Hematopoietic multipotent progenitor cell (in vitro differentiated cells): ENCODE results near the gene EPS15. TPM values are rescaled to one million over a fixed set of nuclear protein-coding genes. Genes with fewer than 3 reads are reported as not detected.
"Not testable (repeated sequence)": the region's sequence is repeated elsewhere in the genome, so short reads cannot be mapped to it uniquely, and the experiment has no call there.

Experiments used
- DNase-seq, 3 donors: peaks; one replicate each; pipeline ENCODE4 v3.0.0-alpha.2; 2011 to 2015; ENCODE audit warnings: low read depth in 2 of 3, low spot score in 2 of 3
- total RNA-seq: library from RNA; depleted of rRNA; stranded (reverse); fragments of >200 nt; gene quantifications from one replicate; pipeline ENCODE4 v1.2.3, GENCODE V29; 2012

The EPS15 gene
- total RNA-seq, 1 donor = 43.1 TPM

DNA sequence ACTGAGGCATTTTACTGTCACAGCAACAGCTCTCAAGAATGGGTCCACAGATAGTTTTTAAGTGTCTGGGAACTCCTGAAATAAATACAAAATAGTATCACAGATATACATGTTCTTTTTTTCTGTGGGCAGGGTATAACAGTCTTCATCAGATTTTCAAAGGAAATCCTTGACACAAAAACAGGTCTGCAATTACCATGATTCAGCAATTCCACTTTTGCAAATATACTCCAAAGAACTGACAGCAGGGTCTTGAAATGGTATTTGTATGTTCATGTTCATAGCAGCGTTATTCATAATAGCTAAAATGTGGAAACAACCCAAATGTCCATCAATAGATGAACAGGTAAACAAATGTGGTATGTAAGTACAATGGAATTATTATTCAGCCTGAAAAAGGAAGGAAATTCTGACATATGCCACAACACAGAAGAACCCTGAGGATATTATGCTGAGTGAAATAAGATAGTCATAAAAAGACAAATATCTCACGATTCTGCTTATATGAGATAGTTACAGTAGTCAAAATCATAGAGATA, 85.0 kb downstream of the EPS15 start:
- peak in 2 of 3 donors; percentile 12 to 48 for DNase-seq

DNA sequence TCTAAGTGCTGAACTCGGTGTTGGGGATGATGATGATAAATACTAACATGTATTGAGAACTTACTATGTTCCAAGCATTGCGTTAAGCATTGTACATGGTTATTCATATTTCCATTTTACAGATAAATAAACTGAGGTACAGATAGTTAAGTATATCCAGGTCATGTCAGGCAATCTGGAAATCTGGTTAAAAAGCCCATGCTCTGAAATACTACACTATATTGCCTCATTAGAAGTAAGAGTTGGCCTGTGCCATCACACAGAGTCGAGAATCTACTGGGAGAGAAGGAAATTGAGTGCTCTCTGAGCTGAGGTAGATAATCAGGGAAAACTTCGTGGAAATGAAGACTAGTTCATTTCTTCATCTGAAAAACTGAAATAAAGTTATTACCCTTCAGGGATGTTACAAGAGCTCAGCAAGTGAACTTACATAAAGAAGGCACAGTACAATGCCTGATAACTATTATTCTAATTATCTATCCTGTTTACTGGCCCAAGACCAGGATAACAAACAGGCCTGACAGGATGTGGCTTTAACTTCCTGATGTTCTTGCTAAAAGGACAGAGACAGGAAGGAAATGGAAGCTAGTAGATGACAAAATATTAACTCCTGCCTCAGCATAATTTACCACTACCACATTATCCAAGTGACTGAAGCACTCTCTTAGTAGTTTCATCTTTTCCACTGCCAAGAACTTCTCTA, 85.6 kb downstream of the EPS15 start:
- DNase-seq = peak in 2 of 3 donors; percentile 14 to 19

DNA sequence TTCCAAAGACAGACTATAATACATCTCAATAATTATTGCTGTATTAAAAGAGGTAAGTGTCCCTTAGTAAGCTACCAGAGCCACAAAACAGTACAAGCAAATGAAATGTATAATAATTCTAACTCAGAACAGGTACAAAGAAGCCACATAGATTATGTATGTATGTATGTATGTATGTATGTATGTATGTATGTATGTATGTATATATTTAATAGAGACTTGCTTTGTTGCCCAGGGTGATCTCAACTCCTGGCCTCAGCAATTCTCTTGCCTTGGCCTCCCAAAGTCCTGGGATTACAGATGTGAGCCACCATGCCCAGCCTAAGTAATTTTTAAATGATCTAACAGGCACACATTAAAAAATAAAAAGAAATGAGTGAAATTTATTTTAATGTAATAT, 86.9 kb downstream of the EPS15 start:
- no peak for DNase-seq

DNA sequence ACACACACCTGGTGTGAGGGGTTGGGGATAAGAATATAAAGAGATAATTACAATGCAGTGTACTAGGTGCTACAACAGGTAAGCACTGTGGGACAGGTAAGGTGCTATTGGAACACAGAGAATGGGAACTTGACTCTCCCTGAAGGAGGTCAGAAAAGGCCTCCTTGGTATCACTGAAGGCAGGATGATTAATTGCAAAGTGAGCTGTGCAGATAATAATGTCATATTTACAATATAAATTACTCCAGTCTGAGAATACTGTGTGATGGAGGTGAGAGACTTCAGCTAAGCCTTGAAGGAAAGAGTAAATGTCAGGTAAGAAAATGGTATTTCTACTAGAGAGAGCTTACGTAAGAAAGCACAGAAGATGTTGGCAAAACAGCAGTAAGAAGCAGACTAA, 91.6 kb downstream of the EPS15 start:
- DNase-seq = no peak

DNA sequence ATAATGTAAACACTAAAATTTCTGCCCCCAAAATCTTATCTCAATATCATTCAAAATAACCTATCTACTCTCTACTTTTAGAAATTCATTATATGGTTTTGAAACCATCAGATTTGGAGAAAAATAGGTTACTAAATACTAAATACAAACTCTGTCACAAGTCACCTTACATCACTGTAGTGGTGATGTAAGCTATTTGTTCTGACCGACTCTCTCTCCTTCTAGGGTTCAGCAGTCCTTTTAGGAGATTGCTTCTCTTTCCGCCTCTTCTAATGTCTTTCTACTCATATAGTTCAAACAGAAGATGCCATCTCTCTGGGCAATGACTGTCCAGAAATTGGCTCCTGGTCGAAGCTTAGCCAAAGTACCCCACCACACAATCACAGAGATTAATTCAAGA, 93.1 kb downstream of the EPS15 start:
- no peak for DNase-seq

DNA sequence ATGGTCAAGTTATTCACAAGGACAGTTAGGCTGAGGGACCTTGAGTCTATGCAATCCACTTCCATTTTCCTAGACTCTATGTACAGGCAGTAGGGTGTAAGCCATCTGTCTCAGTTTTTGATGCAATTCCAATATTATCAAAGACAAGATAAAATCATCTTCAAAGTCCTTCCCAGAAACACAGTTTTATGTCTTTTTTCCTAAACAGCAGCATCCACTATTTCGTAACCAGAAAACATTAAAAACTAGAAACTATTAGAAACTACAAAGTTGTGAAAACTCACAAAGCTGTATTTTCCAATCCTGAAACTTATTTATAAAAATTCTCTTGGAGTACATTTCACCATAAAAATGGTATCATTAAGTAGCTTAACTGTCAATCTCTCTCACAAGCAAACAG, 93.8 kb downstream of the EPS15 start:
- no peak for DNase-seq

DNA sequence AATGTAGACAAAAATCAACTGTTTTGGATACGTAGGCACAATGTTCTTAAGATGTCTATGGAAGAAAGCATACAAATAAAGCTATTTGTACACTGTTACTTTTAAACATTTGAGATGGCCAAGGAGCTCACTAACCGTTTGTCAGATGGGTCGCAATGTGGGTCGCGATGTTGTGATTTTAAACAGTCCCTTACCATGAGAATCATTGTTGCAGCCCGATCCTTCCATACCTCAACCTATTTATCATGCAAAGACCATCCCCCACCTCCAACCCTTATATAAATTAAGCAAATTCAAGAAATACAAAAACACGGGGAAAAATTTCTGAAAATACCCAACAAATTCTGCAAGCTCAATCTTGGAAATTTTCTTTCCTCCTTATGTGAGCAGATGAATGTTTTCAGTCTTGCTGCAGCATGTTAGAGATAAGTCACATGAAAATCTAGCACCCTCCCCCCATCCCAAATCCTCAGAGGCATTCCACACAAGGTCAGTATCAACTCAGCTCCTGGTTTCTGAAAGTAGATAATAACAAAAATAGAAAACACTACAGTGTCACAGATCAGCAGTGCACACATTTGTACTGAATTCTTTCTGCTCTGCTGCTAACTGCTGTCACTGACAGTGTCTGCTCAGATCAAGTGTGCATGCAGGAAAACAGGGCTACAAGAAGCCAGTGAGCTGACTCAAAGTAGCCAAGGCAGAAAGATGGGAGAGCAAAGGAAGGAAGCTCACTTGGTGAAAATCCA, 95.8 kb downstream of the EPS15 start:
- no peak for DNase-seq

DNA sequence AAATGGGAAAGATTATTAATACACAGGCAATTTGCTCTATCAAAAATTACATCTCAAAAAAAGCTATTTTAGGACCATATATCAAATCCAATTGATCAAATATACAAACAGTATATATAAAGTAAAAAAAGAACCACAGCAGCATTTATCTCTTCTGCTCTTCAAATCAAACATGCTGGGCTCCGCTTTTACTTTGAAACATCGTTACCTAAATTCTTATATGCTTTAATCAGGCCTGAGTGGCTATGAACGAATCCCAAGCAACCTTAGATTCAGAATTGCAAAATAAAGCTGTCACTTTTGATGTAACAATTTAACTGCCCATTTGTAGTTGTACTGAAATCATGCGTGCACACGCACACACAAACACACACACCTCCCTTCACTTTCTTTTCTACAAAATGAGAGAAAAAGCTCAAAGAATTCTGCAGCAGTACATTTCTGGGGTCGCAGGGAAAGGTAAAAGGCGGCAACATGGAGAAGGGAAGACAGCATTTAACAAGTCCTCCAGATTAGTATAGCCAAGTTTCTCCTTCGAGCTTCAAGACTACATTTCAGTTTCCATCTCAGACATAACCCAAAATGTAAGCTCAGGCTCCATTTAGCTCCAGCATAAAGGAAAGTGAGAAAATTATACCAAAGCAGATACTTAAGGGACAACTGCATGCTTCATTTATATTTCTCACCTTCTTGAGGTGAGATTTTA, 96.5 kb downstream of the EPS15 start:
- DNase-seq = no peak

DNA sequence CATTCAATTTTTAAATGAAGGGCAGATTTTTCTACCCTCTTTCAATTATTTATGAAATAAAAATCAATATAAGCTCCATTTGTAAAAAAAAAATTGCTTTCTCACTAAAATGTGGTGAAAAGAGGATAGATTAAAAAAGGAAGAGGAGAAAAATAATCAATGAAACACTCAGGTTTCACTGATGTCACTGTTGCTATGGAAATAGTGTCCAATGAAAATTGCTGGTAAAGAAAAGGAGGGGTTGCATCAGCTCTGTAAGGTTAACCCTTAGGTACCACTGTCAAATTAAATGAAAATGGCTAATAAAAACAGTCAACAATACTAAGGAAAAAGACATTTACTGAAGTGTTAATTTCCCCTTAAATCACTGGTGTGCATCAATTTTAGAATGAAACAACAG, 97.1 kb downstream of the EPS15 start:
- peak in 1 of 3 donors; percentile 58 for DNase-seq

DNA sequence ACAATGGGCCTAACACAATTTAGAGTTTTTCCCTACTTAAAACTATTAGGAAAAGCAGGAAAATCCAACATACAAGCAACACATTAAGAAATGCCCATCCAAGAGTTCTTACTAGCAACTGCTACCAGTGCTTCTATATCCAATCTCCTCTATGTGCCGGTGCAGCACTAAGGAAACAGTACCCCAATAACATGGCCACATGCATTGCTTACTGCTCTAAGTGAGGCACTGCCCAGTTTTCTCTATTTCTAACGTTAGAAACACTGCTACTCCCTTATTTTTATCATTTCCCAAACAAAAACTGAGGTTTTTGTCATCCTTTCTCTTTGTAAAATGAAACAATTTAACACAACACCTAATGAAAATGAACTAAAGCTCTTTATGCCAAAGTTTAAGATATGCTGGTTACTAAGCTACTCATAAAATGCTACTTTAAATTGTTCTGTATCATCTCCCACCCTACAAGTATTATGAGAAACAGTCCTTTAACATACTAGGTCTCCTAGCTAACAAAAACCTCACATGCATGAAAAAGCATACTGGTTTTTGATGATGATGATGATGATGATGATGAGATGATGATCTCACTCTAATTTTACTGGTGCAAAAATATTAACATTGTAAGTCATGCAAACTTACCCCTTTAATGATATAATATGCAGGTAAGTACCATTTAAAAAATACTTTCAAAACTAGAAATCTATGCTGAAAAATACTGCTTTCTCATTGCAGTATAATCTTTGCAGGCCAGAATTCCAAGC, 98.0 kb downstream of the EPS15 start:
- DNase-seq = no peak

DNA sequence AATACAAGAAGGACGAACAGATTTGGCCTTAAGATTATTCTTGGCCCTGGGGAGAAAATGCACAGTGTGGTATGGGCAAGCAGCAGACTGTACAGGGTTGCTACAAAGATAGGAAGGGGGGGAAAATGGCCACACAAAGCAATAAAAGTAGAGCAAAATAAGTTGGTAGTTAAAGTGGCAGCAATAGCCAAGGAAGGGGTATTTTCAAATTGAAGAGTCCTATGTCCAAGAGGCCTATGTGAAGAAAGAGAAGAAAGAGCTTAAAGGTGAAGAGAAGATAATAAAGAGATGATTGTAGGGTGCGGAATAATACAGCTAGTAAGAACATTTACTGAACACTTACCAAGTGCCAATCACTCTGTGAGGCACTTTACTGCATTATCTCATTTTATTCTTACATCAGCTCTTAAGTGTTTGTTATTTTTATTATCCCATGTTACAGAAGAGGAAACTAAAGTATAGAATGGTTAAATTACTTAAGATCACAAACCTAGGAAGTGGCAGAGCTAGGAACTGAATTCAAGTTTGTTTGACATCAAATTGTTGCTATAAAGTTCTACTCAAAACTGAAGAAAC, 100.6 kb downstream of the EPS15 start:
- no peak for DNase-seq

DNA sequence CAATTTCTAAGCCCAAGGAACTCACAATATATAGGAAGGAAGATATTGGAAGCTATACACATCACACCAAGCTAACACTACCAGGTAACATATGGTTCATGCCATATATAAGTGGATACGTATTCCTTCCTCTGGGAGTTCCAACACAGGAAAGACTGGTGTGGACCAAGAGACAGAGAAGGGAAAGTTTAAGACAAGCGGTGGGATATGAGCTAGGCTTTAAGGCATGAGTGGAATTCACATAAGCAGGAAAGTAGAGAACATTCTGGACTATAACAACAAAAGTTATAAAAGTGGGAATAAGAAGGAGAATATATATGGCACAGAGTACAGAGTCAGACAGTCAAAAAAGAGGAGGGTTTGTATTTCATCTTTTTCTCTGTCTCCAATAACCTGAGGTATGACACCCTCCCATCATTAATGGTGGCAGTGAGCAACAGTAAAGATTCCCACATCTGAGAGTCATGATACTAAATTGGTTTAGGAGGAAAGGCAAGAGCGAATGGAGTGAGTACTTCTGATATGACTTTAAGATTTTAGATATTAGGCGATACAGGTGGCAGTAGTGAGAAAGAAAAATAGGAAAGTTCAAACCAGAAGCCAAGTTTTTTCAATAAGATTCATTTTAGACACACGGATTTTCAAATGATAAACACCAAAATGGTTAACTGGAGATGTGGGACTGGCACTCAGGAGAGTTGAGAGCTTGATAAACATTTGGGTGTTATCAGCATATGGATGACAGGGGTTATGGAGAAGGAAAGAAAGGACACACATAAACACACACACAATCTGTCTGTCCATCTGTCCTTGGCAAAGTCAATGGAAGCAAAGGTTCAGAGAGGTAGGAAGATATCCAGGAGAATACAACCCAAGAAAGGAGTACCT, 101.3 kb downstream of the EPS15 start:
- no peak for DNase-seq

DNA sequence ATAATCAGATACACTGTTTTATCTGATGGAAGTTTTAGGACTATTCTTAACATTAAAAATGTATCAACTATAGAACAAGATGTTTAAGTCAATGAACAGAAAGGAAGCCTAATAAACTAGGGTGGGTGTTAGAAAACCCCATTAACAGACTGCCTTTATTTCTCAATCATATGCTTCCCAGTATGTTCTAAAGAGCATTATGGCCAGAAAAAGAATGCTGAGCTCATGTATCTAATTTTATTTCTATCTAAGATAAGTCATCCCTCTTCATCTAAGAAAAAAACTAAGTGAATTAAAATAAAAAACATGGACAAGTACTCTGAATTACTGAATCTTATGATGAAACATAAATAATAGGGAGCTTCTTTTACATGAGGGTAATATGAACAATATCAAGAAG, 102.2 kb downstream of the EPS15 start:
- DNase-seq = no peak

DNA sequence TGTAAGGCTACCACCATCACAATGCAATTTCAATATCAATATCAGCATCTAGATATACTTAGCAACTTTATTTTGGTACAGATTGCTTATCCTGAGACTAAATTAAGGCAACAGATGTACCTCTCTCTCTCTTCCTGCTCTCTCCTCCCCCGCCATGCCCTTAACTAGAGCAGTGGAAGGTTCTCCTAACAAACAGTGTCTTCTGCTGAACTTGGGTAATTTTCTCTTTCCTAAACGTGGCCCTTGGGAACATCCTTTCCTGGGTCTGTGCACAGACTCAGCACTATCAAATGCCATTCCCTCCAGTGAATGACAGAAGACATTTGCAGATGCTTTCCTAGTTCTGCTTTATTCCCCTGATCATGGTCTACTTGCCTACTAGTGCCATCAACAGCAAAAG, 103.1 kb downstream of the EPS15 start:
- DNase-seq = no peak

DNA sequence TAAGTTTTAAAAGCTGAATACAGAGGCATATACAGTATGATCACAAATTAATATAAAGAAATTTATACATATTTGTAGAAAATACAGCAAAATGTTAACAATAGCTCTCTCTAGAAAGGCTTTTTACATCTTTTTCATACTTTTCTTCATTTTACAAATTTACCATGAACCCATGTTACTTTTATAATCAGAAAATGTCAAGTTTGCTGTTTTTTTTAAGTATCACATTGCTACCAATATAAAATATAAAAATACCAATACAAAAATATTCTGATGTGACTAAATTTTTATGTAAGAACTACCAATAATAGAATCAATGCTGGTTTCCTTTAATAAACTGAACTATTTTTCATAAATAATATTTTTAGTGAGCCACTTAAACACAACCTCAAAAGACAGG, 104.3 kb downstream of the EPS15 start:
- no peak for DNase-seq

DNA sequence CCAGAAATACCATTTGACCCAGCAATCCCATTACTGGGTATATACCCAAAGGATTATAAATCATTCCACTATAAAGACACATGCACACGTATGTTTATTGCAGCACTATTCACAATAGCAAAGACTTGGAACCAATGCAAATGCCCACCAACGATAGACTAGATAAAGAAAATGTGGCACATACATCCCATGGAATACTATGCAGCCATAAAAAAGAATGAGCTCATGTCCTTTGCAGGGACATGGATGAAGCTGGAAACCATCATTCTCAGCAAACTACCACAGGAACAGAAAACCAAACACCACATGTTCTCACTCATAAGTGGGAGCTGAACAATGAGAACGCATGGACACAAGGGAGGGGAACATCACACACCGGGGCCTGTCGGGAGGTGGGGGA, 107.2 kb downstream of the EPS15 start:
- DNase-seq = not testable (repeated sequence)

DNA sequence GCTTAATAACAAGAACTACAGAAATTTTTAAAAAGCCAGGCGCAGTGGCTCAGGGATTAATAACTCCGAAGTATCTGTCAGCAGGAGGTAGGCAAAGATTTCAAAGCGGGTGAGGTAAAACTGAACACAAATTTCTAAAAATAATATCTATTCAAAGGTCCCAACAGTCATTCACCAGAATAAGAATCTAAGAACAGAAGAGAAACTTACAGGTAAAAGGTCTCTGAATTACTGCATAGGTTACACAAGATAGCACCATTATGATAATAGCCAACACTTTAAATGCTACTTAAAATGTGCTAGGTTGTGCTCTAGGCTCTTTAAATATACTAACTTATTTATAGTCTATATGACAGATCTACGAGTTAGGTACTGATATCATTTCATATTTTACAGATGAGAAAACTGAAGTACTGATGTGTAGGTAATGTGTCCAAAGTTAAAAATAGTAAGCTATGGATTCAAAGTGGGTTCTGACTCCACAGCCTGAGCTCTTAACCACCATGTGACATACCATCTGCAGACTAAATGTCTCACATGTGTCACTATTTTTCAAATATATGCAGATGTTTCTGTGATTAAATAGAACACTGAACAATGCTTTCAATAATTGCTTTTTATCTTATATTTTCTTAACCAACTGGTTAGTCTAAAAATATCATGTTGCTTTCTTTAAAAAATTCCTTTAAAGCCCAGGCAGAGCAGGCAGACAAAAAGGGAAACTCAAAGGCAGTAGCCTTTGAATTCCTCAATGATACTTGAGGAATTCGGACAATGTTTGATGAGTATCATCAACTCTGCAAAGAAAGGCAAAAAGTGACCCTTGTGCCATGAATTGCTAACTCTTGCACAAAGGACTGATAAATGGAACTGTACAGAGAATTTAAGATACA, 108.3 kb downstream of the EPS15 start:
- no peak for DNase-seq

DNA sequence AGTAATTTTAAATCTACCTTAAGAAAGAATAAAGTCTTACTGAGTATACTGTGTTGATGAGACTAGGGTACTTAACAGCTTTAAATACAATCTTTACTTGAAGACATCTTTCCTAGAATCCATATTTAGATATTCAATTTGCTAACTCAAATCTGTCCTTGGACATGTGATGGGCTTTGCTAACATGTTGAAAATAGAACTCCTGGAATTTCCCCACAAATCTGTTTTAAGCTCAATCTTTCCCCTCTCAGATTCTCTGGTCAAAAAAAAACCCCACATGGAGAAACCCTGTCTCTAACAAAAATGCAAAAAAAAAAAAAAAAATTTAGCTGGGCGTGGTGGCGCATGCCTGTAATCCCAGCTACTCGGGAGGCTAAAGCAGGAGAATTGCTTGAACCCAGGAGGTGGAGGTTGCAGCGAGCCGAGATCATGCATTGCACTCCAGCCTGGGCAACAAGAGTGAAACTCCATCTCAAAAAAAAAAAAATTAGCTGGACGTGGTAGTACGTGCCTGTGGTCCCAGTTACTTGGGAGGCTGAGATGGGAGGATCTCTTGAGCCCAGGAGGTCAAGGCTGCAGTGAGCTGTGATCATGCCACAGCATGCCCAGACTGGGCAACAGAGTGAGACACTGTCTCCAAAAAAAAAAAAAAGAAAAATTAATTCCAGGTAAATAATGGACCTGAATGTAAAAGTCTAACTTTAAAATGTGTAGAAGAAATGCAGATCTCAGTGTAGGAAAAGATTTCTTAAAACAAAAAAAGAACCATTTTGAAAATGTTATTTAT, 109.1 kb downstream of the EPS15 start:
- DNase-seq = not testable (repeated sequence)
